Fibroblast of villous mesenchyme (primary cell): ENCODE measurements around the gene ZSWIM1. TPM values are rescaled to one million over a fixed set of nuclear protein-coding genes. Genes with fewer than 3 reads are reported as not detected.
A peak's percentile ranks its signal among the peaks of the same experiment; 100 is the strongest.

Source experiments
- DNase-seq: peaks from one replicate; pipeline ENCODE4 v3.0.0-alpha.2; 2010; ENCODE audit warnings: low read depth
- H3K4me3 ChIP-seq: 2 replicates; pipeline ENCODE4 v1.5.1; 2011; ENCODE audit warnings: low read depth, mild to moderate bottlenecking, low read length
- total RNA-seq: library from RNA; depleted of rRNA; stranded (reverse); fragments of >200 nt; gene quantifications from 2 replicates; pipeline ENCODE4 v1.2.3, GENCODE V29; 2012
- TF ChIP-seq, protein P1 (sequence below): IDR thresholded peaks from 2 replicates; pipeline ENCODE4 v1.5.1; 2012; ENCODE audit warnings: low read depth, mild to moderate bottlenecking, low read length; ENCODE audit not compliant: insufficient read depth

Gene ZSWIM1
- total RNA-seq, 1 donor: 9.1 TPM

DNA sequence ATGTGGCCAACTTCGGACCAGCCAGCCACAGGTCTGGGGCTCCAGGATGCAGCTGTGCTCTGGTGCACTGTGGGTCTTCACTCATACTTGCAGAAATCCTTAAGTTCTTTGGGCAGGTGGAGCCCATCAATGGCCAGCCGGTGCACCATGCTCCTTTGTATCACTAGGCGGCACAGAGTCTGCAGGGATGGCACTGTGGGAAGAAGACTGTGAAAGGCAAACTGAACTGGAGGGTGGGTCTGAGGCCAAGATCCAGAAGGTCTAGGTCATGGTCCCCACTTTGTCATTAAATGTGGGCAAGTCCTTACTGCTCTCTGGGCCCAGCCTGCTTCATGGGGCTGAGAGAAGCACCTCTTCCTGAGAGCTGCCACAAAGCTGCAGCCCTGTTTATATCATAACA, 7.7 kb downstream of the ZSWIM1 start:
- no peak overlapping the region for H3K4me3 ChIP-seq
- TF ChIP-seq, protein P1, sequence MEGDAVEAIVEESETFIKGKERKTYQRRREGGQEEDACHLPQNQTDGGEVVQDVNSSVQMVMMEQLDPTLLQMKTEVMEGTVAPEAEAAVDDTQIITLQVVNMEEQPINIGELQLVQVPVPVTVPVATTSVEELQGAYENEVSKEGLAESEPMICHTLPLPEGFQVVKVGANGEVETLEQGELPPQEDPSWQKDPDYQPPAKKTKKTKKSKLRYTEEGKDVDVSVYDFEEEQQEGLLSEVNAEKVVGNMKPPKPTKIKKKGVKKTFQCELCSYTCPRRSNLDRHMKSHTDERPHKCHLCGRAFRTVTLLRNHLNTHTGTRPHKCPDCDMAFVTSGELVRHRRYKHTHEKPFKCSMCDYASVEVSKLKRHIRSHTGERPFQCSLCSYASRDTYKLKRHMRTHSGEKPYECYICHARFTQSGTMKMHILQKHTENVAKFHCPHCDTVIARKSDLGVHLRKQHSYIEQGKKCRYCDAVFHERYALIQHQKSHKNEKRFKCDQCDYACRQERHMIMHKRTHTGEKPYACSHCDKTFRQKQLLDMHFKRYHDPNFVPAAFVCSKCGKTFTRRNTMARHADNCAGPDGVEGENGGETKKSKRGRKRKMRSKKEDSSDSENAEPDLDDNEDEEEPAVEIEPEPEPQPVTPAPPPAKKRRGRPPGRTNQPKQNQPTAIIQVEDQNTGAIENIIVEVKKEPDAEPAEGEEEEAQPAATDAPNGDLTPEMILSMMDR: no peak
- DNase-seq: no peak

DNA sequence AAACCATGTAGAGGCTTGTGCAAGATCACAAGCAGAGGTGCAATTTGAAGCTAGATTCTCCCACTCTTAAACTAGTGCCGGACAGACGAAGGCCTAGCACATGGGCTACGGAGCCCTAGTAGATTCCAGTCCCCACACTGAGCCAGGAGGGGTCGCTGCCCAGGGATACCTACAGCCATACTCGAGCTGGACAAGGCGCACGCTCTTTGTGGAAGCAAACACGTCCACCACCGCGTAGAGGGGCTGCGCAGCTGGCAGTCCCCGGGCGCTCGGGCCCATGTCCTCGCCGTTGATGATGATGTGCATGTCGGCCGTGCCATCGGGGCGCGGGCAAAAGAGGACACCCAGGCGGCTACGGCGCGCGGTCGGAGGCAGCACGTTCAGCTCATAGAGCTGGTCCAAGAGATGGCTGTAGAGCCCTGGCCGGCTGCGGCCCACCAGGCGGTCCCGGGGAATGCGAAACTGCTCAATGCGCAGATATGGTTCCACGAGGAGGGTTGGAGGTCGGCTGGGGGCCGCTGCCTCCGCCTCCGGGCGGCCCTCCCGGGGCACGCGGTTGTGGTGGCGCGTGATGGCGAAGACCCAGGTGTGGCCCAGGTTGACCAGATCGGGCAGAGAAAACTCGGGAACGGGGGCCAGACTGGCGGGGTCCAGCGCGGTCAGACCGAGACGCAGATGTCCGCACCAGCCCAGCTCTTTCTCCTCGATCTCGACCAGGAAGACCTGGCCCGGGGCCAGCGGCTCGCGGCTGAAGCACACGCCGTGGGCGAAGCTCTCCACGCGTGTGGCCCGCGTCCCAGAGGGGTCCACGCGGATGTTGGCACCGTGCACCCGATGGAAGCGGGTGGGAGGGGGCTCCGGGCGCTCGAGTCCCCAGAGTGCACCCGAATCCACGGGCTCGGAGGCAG, 9.3 kb downstream of the ZSWIM1 start:
- DNase-seq: peak; percentile 88
- TF ChIP-seq, protein P1: peak; percentile 80

DNA sequence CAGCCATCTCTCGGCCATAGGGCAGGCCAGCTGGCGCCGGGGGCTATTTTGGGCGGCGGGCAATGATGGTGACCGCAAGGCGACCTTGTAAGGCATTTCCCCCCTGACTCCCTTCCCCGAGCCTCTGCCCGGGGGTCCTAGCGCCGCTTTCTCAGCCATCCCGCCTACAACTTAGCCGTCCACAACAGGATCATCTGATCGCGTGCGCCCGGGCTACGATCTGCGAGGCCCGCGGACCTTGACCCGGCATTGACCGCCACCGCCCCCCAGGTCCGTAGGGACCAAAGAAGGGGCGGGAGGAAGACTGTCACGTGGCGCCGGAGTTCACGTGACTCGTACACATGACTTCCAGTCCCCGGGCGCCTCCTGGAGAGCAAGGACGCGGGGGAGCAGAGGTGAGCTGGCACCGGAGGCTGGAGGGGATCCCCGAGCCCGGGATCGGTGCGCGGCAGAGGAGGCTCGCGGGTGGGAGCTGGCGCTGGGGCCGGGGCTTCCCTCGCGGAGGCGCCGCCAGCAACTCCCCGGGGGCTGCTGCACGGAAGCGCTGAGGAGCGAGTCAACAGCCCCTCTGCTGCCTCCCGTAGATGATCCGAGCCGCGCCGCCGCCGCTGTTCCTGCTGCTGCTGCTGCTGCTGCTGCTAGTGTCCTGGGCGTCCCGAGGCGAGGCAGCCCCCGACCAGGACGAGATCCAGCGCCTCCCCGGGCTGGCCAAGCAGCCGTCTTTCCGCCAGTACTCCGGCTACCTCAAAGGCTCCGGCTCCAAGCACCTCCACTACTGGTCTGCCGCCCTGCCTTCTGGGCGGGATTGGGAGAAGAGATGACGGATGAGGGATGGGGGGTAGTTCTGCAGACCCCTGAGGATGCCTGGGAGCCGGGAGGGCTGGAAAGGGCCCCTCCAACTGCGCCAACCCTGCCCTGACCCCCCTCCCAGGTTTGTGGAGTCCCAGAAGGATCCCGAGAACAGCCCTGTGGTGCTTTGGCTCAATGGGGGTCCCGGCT, 10.3 kb downstream of the ZSWIM1 start, which contains the start of the genes CTSA and NEURL2:
Gene CTSA (plus strand): TSS at position 351 of the 999 bp plus-strand sequence. CDS start 234 bp downstream, at position 585.
Gene NEURL2 (minus strand): TSS at position 224 of the 999 bp plus-strand sequence. CDS start 217 bp downstream, at position 7.
- peak within 1 kb of the TSS; percentile 82 for H3K4me3 ChIP-seq
- peak; percentile 90 for DNase-seq
- TF ChIP-seq, protein P1: no peak

More for the DNA sequence above, 9.3 kb downstream of the ZSWIM1 start:
- H3K4me3 ChIP-seq: peak overlapping the region; percentile 82

DNA sequence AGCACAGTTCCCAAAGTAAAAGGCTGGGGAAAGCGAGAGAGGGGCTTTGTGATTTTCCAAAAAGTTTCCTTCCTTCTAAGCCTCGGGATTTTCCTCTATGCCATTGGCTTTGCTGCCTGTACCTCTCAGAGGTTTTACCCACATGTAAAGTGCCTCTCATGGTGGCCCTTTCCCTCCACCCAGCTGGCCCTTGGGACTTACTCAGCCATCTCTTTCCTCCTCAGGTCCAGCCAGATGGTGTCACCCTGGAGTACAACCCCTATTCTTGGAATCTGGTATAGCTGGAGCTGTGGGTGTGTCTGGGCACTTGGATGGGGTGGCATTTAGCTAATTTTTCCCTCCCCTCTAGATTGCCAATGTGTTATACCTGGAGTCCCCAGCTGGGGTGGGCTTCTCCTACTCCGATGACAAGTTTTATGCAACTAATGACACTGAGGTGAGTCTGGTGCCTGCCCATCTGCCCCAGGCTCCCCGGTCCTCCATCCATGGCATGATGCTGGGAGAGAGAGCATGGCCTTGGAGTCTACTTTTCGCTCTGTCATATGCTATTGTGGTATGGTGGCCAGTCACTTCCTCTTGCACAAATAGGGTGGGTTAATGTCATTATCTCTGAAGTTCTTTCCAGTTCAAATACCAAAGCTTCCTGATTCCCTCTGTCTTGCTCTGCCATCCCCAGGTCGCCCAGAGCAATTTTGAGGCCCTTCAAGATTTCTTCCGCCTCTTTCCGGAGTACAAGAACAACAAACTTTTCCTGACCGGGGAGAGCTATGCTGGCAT, 11.2 kb downstream of the ZSWIM1 start:
- TF ChIP-seq, protein P1: peak; percentile 13
- DNase-seq: peak; percentile 27
- H3K4me3 ChIP-seq: peak overlapping the region; percentile 82

DNA sequence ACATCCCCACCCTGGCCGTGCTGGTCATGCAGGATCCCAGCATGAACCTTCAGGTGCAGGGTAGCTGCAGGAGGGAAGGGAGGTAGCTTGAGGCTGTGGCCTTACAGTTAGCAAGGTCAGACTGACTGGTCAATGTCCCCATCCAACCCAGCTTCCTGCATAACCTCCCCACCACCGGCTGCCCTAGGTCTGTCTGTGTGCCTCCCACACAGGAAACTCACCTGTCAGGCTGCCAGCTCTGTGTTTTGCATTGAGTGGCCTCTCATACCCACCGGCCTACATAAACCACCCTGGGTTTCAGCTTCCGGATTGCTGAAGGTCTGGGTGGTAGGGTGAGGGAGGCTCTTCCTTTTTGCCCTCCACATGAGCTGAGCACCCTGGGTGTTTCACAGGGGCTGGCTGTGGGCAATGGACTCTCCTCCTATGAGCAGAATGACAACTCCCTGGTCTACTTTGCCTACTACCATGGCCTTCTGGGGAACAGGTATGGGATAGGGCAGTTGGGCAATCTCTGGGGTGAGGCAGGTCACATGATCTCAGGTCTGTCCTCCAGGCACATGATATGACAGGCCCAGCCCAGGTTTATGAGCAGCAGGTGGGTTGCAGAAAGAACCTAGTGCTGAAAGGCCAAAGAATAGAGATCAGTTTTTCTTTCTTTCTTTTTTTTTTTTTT, 11.9 kb downstream of the ZSWIM1 start:
- peak; percentile 14 for DNase-seq
- TF ChIP-seq, protein P1: no peak
- H3K4me3 ChIP-seq: no peak overlapping the region

DNA sequence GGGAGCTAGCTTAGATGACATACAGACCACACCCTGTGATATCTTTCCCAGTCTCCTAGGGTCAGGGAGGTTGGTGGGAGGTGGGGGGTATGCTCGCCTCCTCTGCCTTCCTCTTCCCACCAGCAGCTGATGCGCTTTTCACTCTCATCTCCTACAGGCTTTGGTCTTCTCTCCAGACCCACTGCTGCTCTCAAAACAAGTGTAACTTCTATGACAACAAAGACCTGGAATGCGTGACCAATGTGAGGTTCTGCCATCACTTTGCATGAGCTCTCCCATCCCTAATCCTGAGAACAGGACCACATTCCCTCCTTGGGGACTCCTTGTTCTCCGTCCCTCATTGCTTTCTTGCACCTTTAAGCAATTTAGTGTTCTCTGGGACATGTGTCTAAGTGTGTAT, 12.8 kb downstream of the ZSWIM1 start:
- no peak overlapping the region for H3K4me3 ChIP-seq
- TF ChIP-seq, protein P1: no peak
- no peak for DNase-seq
